NT2/D1 (cell line): ENCODE data around the gene DOCK3.
"Not testable (repeated sequence)": the region's sequence is repeated elsewhere in the genome, so short reads cannot be mapped to it uniquely, and the experiment has no call there.

ENCODE experiments used
- DNase-seq: peaks from one replicate; pipeline ENCODE4 v3.0.0-alpha.2; 2011; ENCODE audit warnings: low read depth, low spot score
- H3K27me3 ChIP-seq: 2 replicates; pipeline ENCODE4 v1.6.0; 2011; ENCODE audit warnings: mild to moderate bottlenecking; ENCODE audit not compliant: insufficient read length, insufficient read depth
- H3K36me3 ChIP-seq: 2 replicates; pipeline ENCODE4 v1.6.1; 2011; ENCODE audit warnings: mild to moderate bottlenecking, low read length, mixed read lengths; ENCODE audit not compliant: insufficient read depth, insufficient read length
- H3K4me1 ChIP-seq: 2 replicates; pipeline ENCODE4 v1.5.1; 2011; ENCODE audit not compliant: insufficient read depth, insufficient read length
- H3K4me3 ChIP-seq: 2 replicates; pipeline ENCODE4 v1.5.1; 2011; ENCODE audit warnings: low read depth; ENCODE audit not compliant: insufficient read length
- H3K9ac ChIP-seq: 2 replicates; pipeline ENCODE4 v1.6.0; 2011; ENCODE audit warnings: low read depth; ENCODE audit not compliant: insufficient read length
- H3K9me3 ChIP-seq: 2 replicates; pipeline ENCODE4 v1.5.1; 2011; ENCODE audit warnings: mild to moderate bottlenecking, low read length; ENCODE audit not compliant: insufficient read depth
- SUZ12 ChIP-seq: IDR thresholded peaks from 2 replicates; pipeline ENCODE4 v1.6.1; 2011; ENCODE audit not compliant: insufficient read length, insufficient read depth; ENCODE audit errors: extremely low read depth
- YY1 ChIP-seq: IDR thresholded peaks from 2 replicates; pipeline ENCODE4 v1.6.1; 2011; ENCODE audit not compliant: insufficient read length, insufficient read depth
- ZNF274 ChIP-seq: IDR thresholded peaks from 2 replicates; pipeline ENCODE4 v1.6.1; 2011; ENCODE audit warnings: mild to moderate bottlenecking, low read depth, low read length

Gene DOCK3

DNA sequence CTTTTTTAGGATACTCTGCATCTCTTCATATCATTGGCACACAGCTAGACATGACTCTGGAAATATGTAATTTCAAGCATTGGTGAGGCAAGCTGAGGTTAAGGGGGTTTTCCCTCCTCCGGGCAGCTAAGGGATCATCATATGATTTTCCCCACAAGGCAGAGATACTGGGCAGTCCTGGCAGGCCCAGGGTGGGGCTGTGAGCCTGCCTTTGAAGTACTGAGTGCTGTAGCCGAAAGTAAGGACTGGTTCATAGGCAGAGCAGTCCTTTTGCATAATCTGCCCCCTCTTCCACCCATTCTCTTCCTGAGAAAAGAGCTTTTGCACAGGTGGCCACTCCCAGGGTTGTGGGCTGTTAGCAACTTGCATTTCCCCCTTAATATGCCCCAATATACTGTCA lies 541.6 kb downstream of the DOCK3 start:
- no peaks in the 10 kb centered on the region for H3K36me3 ChIP-seq
- no peak for DNase-seq
- no peaks in the 10 kb centered on the region for H3K4me1 ChIP-seq
- H3K27me3 ChIP-seq, result no peaks in the 10 kb centered on the region
- no peak overlapping the region for H3K4me3 ChIP-seq
- H3K9ac ChIP-seq, result no peak overlapping the region
- TF ChIP-seq ZNF274 (no peak), SUZ12 (no peak)
- no peaks in the 10 kb centered on the region for H3K9me3 ChIP-seq

DNA sequence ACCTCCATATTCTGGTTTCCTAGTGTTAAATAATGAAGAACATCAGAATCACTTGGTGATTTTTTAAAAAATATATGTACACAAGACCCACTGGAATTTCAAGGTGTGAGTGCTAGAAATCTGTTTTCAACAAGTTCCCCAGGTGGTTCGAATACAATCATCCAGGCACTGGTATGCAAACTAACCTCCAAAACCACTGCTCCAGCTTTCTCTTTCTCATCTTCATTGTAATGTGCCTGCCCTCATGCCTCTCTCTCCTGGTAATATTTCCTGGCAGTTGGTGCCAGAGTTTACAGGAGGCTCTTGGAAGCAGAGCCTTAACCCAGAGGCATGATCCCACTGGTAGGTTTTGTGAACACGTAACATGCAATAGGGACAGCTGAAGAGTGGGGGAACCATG lies 547.2 kb downstream of the DOCK3 start:
- Histone ChIP-seq H3K36me3 (no peaks in the 10 kb centered on the region), H3K9ac (no peak overlapping the region), H3K4me1 (no peaks in the 10 kb centered on the region), H3K4me3 (no peak overlapping the region), H3K9me3 (no peaks in the 10 kb centered on the region), H3K27me3 (peaks cover 2% of the 10 kb centered on the region)
- no peak for DNase-seq
- TF ChIP-seq YY1 (no peak), ZNF274 (no peak), SUZ12 (no peak)

DNA sequence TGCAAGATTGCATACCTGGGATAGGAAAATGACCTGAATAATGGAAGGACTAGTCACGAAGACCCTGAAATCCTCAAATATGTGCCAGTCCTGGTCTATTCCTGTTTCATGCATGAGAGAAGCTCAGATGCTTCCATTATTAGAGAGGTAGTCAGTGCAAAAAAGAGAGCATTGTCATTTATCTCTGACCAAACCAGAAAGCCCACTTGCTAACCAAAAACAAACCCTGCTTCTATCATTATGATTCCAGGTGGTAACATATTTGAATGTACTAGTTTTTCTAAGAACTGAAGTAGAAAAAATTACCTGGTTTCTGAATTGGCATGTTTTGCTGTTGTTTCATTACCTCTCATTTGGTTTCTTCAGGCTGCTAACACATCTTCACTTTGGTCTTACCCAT lies 549.6 kb downstream of the DOCK3 start:
- no peak for DNase-seq
- Histone ChIP-seq H3K4me1 (no peaks in the 10 kb centered on the region), H3K4me3 (no peak overlapping the region), H3K27me3 (peaks cover 2% of the 10 kb centered on the region), H3K9me3 (no peaks in the 10 kb centered on the region), H3K36me3 (no peaks in the 10 kb centered on the region), H3K9ac (no peak overlapping the region)
- TF ChIP-seq SUZ12 (no peak), YY1 (no peak), ZNF274 (no peak)

DNA sequence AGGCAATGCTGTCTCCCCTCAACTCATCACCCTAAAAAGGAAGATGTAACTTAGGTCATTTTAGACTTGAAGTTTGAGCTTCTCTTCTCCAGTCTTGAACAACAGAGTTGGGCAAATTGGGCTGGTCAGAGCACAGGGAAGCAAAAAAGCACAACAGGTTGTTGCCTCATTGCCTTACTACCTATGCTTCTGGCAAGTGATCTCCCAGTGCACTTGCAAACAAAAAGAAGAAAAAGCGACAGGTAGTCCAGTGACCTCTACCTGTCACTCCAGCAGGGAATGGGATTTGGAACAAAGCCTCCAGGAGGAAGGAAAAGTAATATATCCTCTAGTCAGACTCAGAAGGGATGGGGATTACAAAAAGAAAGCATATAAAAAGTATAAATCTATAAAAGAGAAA lies 550.1 kb downstream of the DOCK3 start:
- no peak overlapping the region for H3K4me3 ChIP-seq
- no peaks in the 10 kb centered on the region for H3K9me3 ChIP-seq
- no peaks in the 10 kb centered on the region for H3K36me3 ChIP-seq
- DNase-seq, result no peak
- H3K27me3 ChIP-seq, result peaks cover 2% of the 10 kb centered on the region
- H3K4me1 ChIP-seq, result no peaks in the 10 kb centered on the region
- H3K9ac ChIP-seq, result no peak overlapping the region
- TF ChIP-seq YY1, result no peak
- no peak for TF ChIP-seq ZNF274
- no peak for TF ChIP-seq SUZ12

DNA sequence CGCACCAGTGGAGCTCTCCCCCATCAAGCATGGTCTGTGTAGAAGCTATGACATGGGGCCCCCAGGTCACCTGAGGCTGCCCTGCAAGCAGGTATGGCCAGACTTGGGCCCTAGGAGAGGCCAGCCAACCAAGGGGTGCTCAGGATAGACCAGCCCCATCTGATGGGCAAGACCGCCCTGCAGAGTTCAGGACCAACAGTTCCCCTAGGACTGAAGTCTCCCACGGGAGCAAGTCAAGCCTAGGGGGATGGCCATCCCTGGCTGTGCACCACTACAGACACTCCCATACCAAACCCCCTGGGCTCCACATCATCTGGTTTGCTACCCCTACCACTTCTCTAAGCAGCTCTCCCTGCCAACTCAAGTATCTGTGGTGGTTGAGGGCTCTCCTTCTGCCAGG lies 568.2 kb downstream of the DOCK3 start:
- no peaks in the 10 kb centered on the region for H3K36me3 ChIP-seq
- no peak overlapping the region for H3K9ac ChIP-seq
- H3K4me1 ChIP-seq, result no peaks in the 10 kb centered on the region
- no peaks in the 10 kb centered on the region for H3K27me3 ChIP-seq
- no peak for TF ChIP-seq YY1
- no peak for TF ChIP-seq ZNF274
- TF ChIP-seq SUZ12, result no peak
- no peak for DNase-seq
- peaks cover 10% of the 10 kb centered on the region for H3K9me3 ChIP-seq
- no peak overlapping the region for H3K4me3 ChIP-seq

DNA sequence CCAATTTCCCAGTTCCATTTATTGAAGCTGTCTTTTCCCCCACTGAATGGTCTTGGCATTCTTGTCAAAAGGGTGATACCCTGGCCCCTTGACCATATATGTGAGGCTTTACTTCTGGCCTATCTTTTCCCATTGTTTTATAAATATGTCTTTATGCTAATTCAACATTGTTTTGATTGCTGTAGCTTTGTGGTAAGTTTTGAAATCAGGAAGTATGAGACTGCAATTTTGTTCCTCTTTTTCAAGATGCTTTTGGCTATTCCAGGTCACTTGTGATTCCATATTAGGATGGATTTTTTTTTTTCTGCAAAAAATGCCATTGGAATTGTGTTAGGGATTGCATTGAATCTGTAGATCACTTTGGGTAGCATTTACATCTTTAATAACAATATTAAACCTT lies 569.2 kb downstream of the DOCK3 start:
- Histone ChIP-seq H3K4me1 (no peaks in the 10 kb centered on the region), H3K9ac (no peak overlapping the region), H3K4me3 (no peak overlapping the region), H3K36me3 (no peaks in the 10 kb centered on the region), H3K9me3 (peaks cover 14% of the 10 kb centered on the region), H3K27me3 (no peaks in the 10 kb centered on the region)
- TF ChIP-seq SUZ12 (no peak), YY1 (no peak), ZNF274 (no peak)
- DNase-seq, result no peak

DNA sequence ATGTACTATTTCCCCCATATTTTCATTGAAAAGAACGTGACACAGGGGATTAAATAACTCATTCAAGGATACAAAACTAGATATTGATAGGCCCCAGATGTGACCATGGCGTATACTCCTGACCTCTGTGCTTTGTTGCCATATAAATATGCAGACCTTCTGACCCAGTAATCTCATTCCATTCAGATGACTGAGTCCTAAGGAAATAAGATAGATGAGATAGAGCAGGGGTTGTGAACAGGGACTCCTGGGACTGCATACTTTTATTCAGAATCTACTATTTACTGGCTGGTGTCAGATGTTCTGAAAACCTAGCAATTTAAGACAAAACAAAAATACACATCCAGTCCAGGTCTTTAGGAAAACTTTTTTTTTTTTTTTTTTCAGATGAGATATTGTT lies 571.1 kb downstream of the DOCK3 start:
- Histone ChIP-seq H3K36me3 (no peaks in the 10 kb centered on the region), H3K9ac (no peak overlapping the region), H3K4me1 (no peaks in the 10 kb centered on the region), H3K4me3 (no peak overlapping the region), H3K27me3 (no peaks in the 10 kb centered on the region), H3K9me3 (peaks cover 19% of the 10 kb centered on the region)
- TF ChIP-seq ZNF274 (no peak), YY1 (no peak), SUZ12 (no peak)
- DNase-seq, result no peak

DNA sequence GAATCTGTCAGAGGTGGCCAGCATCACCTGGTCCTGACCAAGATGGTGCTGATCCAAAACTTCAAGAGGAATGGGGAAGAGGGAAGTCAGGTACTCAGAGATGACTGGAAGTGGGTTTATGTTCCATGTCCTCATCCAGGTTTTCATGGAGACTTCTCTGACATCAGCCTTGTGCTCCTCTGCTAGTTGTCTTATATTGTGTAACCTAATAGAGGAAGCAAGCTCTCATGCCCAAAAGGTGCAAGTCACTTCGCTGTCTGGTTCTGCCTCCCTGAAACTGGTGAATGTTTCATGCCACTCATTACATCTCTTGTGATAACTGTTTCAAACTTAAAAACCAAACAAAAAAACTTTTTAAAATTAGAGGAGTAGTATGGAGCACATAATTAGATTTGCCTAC lies 583.1 kb downstream of the DOCK3 start:
- H3K9ac ChIP-seq, result no peak overlapping the region
- TF ChIP-seq YY1 (no peak), ZNF274 (no peak), SUZ12 (no peak)
- H3K27me3 ChIP-seq, result no peaks in the 10 kb centered on the region
- no peaks in the 10 kb centered on the region; the same call in 1 of the 2 replicates for H3K9me3 ChIP-seq
- no peaks in the 10 kb centered on the region for H3K36me3 ChIP-seq
- H3K4me3 ChIP-seq, result no peak overlapping the region
- H3K4me1 ChIP-seq, result no peaks in the 10 kb centered on the region
- no peak for DNase-seq

DNA sequence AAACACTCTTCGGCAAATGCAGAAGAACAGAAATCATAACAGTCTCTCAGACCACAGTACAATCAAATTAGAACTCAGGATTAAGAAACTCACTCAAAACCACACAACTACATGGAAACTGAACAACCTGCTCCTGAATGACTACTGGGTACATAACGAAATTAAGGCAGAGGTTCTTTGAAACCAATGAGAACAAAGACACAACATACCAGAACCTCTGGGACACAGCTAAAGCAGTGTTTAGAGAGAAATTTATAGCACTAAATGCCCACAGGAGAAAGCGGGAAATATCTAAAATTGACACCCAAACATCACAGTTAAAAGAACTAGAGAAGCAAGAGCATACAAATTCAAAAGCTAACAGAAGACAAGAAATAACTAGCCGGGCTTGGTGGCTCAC lies 589.4 kb downstream of the DOCK3 start:
- H3K9me3 ChIP-seq, result not testable (repeated sequence)

More for the DNA sequence above, 589.4 kb downstream of the DOCK3 start:
- not testable (repeated sequence) for H3K4me3 ChIP-seq, DNase-seq, H3K27me3 ChIP-seq, H3K9ac ChIP-seq, H3K36me3 ChIP-seq, H3K4me1 ChIP-seq
